K562 (cell line): ENCODE measurements around the gene CD72. TPM values are rescaled to one million over a fixed set of nuclear protein-coding genes. Genes with fewer than 3 reads are reported as not detected.

Experiments used
- ATAC-seq: fragments of 200-7000 bp; cut with Tn5 transposase; 3 replicates; pipeline ENCODE4 v1.9.1; 2020; ENCODE audit warnings: moderate library complexity
- BruUV-seq: library from RNA; stranded (reverse); fragments of 400-500 nt; replicated peaks from 2 replicates; lab custom pipeline; 2021; lab: Mats Ljungman, UMichigan
- CTCF ChIA-PET: fragments of 300-600 bp; formaldehyde crosslinking; extraction: SDS; loops from one replicate; lab custom pipeline; 2021; ENCODE audit warnings: low intra/inter-chr PET ratio; lab: Yijun Ruan, JAX
- POLR2A ChIA-PET: fragments of 300-600, 350-650 bp; sonication (Branson Sonifier 250); formaldehyde crosslinking; extraction: SDS; loops from one replicate; lab custom pipeline; 2021; ENCODE audit warnings: antibody characterized with exemption, inconsistent platforms; lab: Yijun Ruan, JAX
- DNase-seq, 4 experiments: peaks; one replicate each; pipeline versions ENCODE4 v3.0.0 to v3.0.0-alpha.2; 2011 to 2018; ENCODE audit warnings: low spot score in 3 of 4, mixed read lengths in 3 of 4; ENCODE audit errors: extremely low read depth in 1 of 4
- FAIRE-seq: peaks from 2 replicates; lab custom pipeline; 2011; peaks lifted over from hg19 to GRCh38; lab: Jason Lieb, UNC
- H2AFZ ChIP-seq: 2 replicates; pipeline ENCODE4 v1.6.0; 2011; ENCODE audit warnings: low read depth, low read length, control low read depth, inconsistent platforms
- H3K27ac ChIP-seq: fragments of 200-600 bp; 3 replicates; pipeline ENCODE4 v1.8.0; 2011; ENCODE audit warnings: low read depth, mild to moderate bottlenecking, control low read depth, inconsistent platforms, low read length, moderate library complexity, mixed read lengths; ENCODE audit errors: extremely low read depth
- H3K27me3 ChIP-seq, 2 experiments: fragments of 300-600 bp in 1 of 2; 2 replicates in 1 of 2; 3 replicates in 1 of 2; pipeline versions ENCODE4 v1.6.0 to v1.8.0; 2011; ENCODE audit warnings: inconsistent platforms in 2 of 2, low read length in 2 of 2, mild to moderate bottlenecking in 1 of 2, mixed read lengths in 1 of 2, moderate library complexity in 1 of 2; ENCODE audit not compliant: control insufficient read depth in 2 of 2, insufficient read depth in 2 of 2
- H3K36me3 ChIP-seq: fragments of 300-600 bp; 3 replicates; pipeline ENCODE4 v1.8.0; 2011; ENCODE audit warnings: mild to moderate bottlenecking, low read length, inconsistent platforms; ENCODE audit not compliant: control insufficient read depth, insufficient read depth
- H3K4me1 ChIP-seq, 2 experiments: fragments of 200-600 bp in 1 of 2; replicated peaks in 1 of 2; 2 replicates in 1 of 2; 3 replicates in 1 of 2; pipeline versions ENCODE4 v1.5.1 to v1.8.0; 2011; ENCODE audit warnings: inconsistent platforms in 2 of 2, low read length in 2 of 2, mild to moderate bottlenecking in 1 of 2, mixed read lengths in 1 of 2, moderate library complexity in 1 of 2; ENCODE audit not compliant: control insufficient read depth in 2 of 2, insufficient read depth in 2 of 2
- H3K4me2 ChIP-seq: 2 replicates; pipeline ENCODE4 v1.6.1; 2011; ENCODE audit warnings: low read length, control low read depth, inconsistent platforms, mixed read lengths; ENCODE audit not compliant: insufficient read depth
- H3K4me3 ChIP-seq: fragments of 200-600 bp; sonication (generic), shearing (Covaris generic); 2 replicates; pipeline ENCODE4 v1.5.1; 2016; ENCODE audit warnings: control low read depth, inconsistent platforms
- H3K79me2 ChIP-seq: fragments of 200-600 bp; 3 replicates; pipeline ENCODE4 v1.8.0; 2011; ENCODE audit warnings: low read length, inconsistent platforms; ENCODE audit not compliant: control insufficient read depth, insufficient read depth
- H3K9ac ChIP-seq, 2 experiments: 2 replicates each; pipeline versions ENCODE4 v1.6.0 to v1.6.1; 2011; ENCODE audit warnings: low read depth in 2 of 2, low read length in 2 of 2, control low read depth in 1 of 2, inconsistent platforms in 1 of 2, mild to moderate bottlenecking in 1 of 2, mixed read lengths in 1 of 2; ENCODE audit not compliant: insufficient read depth in 1 of 2
- H3K9me1 ChIP-seq: one replicate; pipeline ENCODE4 v1.6.0; 2011; ENCODE audit warnings: inconsistent platforms, mild to moderate bottlenecking, low read length, moderate library complexity; ENCODE audit not compliant: control insufficient read depth, insufficient read depth
- H3K9me3 ChIP-seq: replicated peaks from 2 replicates; pipeline ENCODE4 v1.5.1; 2011; ENCODE audit warnings: low read depth, low read length, inconsistent platforms; ENCODE audit not compliant: control insufficient read depth, insufficient read depth
- H4K20me1 ChIP-seq: replicated peaks from 2 replicates; pipeline ENCODE4 v1.6.1; 2011; ENCODE audit warnings: low read length, inconsistent platforms, mixed read lengths; ENCODE audit not compliant: control insufficient read depth, insufficient read depth
- CTBP1 ChIP-seq: fragments of 450-650 bp; IDR thresholded peaks from 2 replicates; pipeline ENCODE4 v1.6.1; 2016; ENCODE audit warnings: borderline replicate concordance
- ELF1 ChIP-seq: fragments of 200-800 bp; sonication (Bioruptor generic); IDR thresholded peaks from 2 replicates; pipeline ENCODE4 v1.6.1; 2016; ENCODE audit warnings: missing genetic modification characterization, missing compliant biosample characterization
- FOSL1 ChIP-seq: fragments of 200-800 bp; sonication (Bioruptor generic); conservative IDR thresholded peaks from 2 replicates; pipeline ENCODE4 v1.6.1; 2016; ENCODE audit warnings: missing genetic modification characterization, missing compliant biosample characterization
- FOXM1 ChIP-seq, 2 experiments: fragments of 450-650 bp in 1 of 2; sonication (generic) in 1 of 2; formaldehyde crosslinking in 1 of 2; IDR thresholded peaks; 2 replicates each; pipeline versions ENCODE4 v1.6.1 to v1.9.0; 2017 to 2022; ENCODE audit warnings: low read depth in 2 of 2, mild to moderate bottlenecking in 2 of 2, missing genetic modification reagents in 1 of 2, moderate library complexity in 1 of 2
- PHTF2 ChIP-seq: fragments of 250-450 bp; sonication (Bioruptor Pico); IDR thresholded peaks from 2 replicates; pipeline ENCODE4 v1.5.0; 2021; ENCODE audit warnings: mild to moderate bottlenecking
- TFAM ChIP-seq: fragments of 250-450 bp; sonication (Bioruptor Pico); conservative IDR thresholded peaks from 2 replicates; pipeline ENCODE4 v1.5.0; 2021; ENCODE audit warnings: mild to moderate bottlenecking, moderate library complexity
- YY1 ChIP-seq, 3 experiments: IDR thresholded peaks; 2 replicates each; pipeline ENCODE4 v1.6.1; 2011; ENCODE audit warnings: low read length in 2 of 3, mild to moderate bottlenecking in 2 of 3, moderate library complexity in 2 of 3, borderline replicate concordance in 1 of 3, control low read depth in 1 of 3, low read depth in 1 of 3; ENCODE audit not compliant: insufficient read depth in 3 of 3, insufficient replicate concordance in 2 of 3, control insufficient read depth in 1 of 3, insufficient read length in 1 of 3; ENCODE audit errors: extremely low read depth in 1 of 3
- ZNF224 ChIP-seq: sonication (generic); formaldehyde crosslinking; IDR thresholded peaks from 2 replicates; pipeline ENCODE4 v1.8.0; 2022; ENCODE audit warnings: mild to moderate bottlenecking, missing genetic modification reagents
- WGBS: fragments of 100-300 bp; shearing (Covaris generic); methylation state at CpG from one replicate; pipeline ENCODE4 v1.1.6; 2016; ENCODE audit warnings: low coverage, mixed read lengths; ENCODE audit not compliant: insufficient coverage; ENCODE audit errors: missing lambda C conversion rate; 5-methylcytosine and 5-hydroxymethylcytosine counted together
- in situ Hi-C: fragments of 300-500 bp; cut with MboI; formaldehyde crosslinking; loops from 4 replicates; pipeline ENCODE4 v1.15.0; 2018; ENCODE audit warnings: inconsistent platforms, mixed read lengths
- intact Hi-C: fragments of 100-400 bp; cut with micrococcal nuclease; formaldehyde crosslinking; loops from 2 replicates; pipeline ENCODE4 v1.14.2; 2022
- polyA plus RNA-seq, 8 experiments: library from polyadenylated mRNA; depleted of rRNA in 4 of 8; stranded (reverse) in 5 of 8; unstranded in 3 of 8; fragments of >200 nt; fragmentation: Nextera tagmentation in 2 of 8; fragmentation: Illumina TruSeq in 1 of 8; extraction: Ambion mirVana in 2 of 8; extraction: Trizol in 1 of 8; gene quantifications; 2 replicates each; pipeline versions ENCODE4 v1.2.1 to v1.2.3, GENCODE V29; 2011 to 2014; ENCODE audit warnings: inconsistent platforms in 1 of 8, missing spikeins in 1 of 8
- total RNA-seq, 7 experiments: library from RNA; depleted of rRNA in 6 of 7; stranded (reverse); fragments of >200 nt in 6 of 7; fragmentation: Illumina TruSeq in 2 of 7; extraction: Trizol in 2 of 7; gene quantifications; 2 replicates each; pipeline versions ENCODE4 v1.2.1 to v1.2.3, GENCODE V29; 2011 to 2021; ENCODE audit warnings: low replicate concordance in 1 of 7
- TF ChIP-seq, protein P1 (sequence below): sonication (generic); IDR thresholded peaks from 2 replicates; pipeline ENCODE4 v1.6.1; 2016
- TF ChIP-seq, protein P2 (sequence below), 2 experiments: IDR thresholded peaks; 2 replicates each; pipeline ENCODE4 v1.6.1; 2012; ENCODE audit warnings: improper control_type of control experiment in 2 of 2, low read depth in 2 of 2, low read length in 2 of 2, borderline replicate concordance in 1 of 2

CD72 gene
- total and polyA plus RNA-seq, 9 of the 15 experiments (the other 6 are each of a cell fraction or from before 2014, with no cell fraction given) = 0.11 to 0.78 (median 0.27) TPM; not detected in 1

DNA sequence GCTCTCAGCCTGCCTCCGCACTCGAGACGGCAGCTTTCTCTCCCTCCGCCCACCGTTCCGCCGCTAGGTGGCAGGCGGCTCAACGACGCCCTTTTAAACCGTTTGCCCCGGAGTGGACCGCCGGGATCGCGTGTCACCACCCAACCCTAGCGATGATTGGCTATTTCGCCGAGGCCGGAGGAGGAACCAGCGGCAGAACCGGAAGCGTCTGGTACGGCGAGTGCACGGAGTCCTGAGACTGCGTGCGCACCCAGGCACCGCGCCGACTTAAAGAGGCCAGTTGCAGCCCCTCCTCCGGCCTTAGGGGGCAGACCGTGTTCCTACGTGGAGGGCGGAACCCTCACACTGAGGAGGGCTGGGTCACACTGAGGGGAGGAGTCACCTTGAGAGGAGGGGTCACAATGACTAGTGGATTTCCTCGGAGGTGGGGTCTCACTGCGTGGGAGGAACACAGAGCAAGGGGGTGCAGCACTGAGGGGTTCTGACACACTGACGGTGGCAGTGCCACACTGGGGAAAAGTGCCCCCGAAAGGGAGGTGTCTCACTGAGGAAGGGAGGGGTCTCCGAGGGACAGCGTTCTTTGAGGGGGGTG lies 14.1 kb downstream of the CD72 start:
- peaks cover 6% of the 10 kb centered on the region; the same call in 1 of the 3 replicates for H3K36me3 ChIP-seq
- peak; percentile 99 for FAIRE-seq
- no peaks in the 10 kb centered on the region for H4K20me1 ChIP-seq
- ChIA-PET POLR2A (interaction anchor here (0.6 to 1.0 kb wide), 6 partner anchors 15 to 850 kb away, joined by 3 to 4 read pairs (median 3); no protein-coding TSS in a partner anchor), CTCF (no interaction called here)
- H3K4me2 ChIP-seq = peak overlapping the region; percentile 98
- intact Hi-C loops (loop anchor here (2.0 kb wide), 1 partner anchor 53 kb away; no protein-coding TSS in a partner anchor), in situ Hi-C loops (no loop called here)
- H3K4me1 ChIP-seq = peaks cover 2 to 29% of the 10 kb centered on the region in 2 experiments; a peak in 3 of 5 replicates
- no peaks in the 10 kb centered on the region for H3K9me3 ChIP-seq
- H3K27me3 ChIP-seq = no peaks in the 10 kb centered on the region
- WGBS = under 1% methylated on average over 29 of the region's 41 CpGs
- H2AFZ ChIP-seq = peak overlapping the region; percentile 100
- peak overlapping the region; percentile 87 for H3K27ac ChIP-seq
- peak; percentile 98 for ATAC-seq
- peak overlapping the region; percentile 65 to 85 for H3K9ac ChIP-seq
- H3K9me1 ChIP-seq = no peaks in the 10 kb centered on the region
- peak; percentile 94 to 98 (median 96) for DNase-seq
- BruUV-seq = no TSS peak
- H3K4me3 ChIP-seq = peak overlapping the region; percentile 54
- 0 out of 3 replicates have a peak, but pooled peaks cover 4% of the 10 kb centered on the region for H3K79me2 ChIP-seq
- no peak for TF ChIP-seq TFAM
- TF ChIP-seq, protein P1, sequence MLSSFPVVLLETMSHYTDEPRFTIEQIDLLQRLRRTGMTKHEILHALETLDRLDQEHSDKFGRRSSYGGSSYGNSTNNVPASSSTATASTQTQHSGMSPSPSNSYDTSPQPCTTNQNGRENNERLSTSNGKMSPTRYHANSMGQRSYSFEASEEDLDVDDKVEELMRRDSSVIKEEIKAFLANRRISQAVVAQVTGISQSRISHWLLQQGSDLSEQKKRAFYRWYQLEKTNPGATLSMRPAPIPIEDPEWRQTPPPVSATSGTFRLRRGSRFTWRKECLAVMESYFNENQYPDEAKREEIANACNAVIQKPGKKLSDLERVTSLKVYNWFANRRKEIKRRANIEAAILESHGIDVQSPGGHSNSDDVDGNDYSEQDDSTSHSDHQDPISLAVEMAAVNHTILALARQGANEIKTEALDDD = no peak
- TF ChIP-seq ELF1 (tag) = peak; percentile 91
- TF ChIP-seq FOXM1 (IDR thresholded peaks at IDR 0.05; ENCODE audit: low read depth) = peak; percentile 69; the same call in 1 of the 2 replicates
- TF ChIP-seq FOXM1 (CRISPR knock-in tag; IDR thresholded peaks at IDR 0.05; ENCODE audit: low read depth) = no peak
- TF ChIP-seq YY1 (IDR thresholded peaks at IDR 0.05; ENCODE audit: borderline replicate concordance in 1 of 3, control insufficient read depth in 1 of 3, extremely low read depth in 1 of 3, insufficient read depth in 3 of 3, insufficient read length in 1 of 3, insufficient replicate concordance in 2 of 3, low read depth in 1 of 3, low read length in 2 of 3) = peak in 2 of 3 experiments; percentile 25 to 48
- TF ChIP-seq, protein P2, sequence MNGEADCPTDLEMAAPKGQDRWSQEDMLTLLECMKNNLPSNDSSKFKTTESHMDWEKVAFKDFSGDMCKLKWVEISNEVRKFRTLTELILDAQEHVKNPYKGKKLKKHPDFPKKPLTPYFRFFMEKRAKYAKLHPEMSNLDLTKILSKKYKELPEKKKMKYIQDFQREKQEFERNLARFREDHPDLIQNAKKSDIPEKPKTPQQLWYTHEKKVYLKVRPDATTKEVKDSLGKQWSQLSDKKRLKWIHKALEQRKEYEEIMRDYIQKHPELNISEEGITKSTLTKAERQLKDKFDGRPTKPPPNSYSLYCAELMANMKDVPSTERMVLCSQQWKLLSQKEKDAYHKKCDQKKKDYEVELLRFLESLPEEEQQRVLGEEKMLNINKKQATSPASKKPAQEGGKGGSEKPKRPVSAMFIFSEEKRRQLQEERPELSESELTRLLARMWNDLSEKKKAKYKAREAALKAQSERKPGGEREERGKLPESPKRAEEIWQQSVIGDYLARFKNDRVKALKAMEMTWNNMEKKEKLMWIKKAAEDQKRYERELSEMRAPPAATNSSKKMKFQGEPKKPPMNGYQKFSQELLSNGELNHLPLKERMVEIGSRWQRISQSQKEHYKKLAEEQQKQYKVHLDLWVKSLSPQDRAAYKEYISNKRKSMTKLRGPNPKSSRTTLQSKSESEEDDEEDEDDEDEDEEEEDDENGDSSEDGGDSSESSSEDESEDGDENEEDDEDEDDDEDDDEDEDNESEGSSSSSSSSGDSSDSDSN (IDR thresholded peaks at IDR 0.05; ENCODE audit: borderline replicate concordance in 1 of 2, low read depth in 2 of 2, low read length in 2 of 2) = 0 out of 4 replicates have a peak, but pooled peaks of 1 of the 2 experiments have one; percentile 34
- peak; percentile 56; the same call in 1 of the 2 replicates for TF ChIP-seq CTBP1
- TF ChIP-seq FOSL1 (tag) = 0 out of 2 replicates have a peak, but pooled peaks have one; percentile 15
- no peak for TF ChIP-seq ZNF224 (CRISPR knock-in tag)
- TF ChIP-seq PHTF2 = no peak
